ENCODE results near the gene GNG2. TPM values are rescaled to one million over a fixed set of nuclear protein-coding genes. Genes with fewer than 3 reads are reported as not detected.

GNG2 gene
- total and polyA plus RNA-seq, 10 of the 15 experiments (the other 5 are each of a cell fraction or from before 2014, with no cell fraction given): 31.6 to 114 (median 66.4) TPM

GRCh38 chr14:51868405-51868804 is 8.0 kb downstream of the GNG2 start:
- Histone ChIP-seq H3K27ac (ENCODE audit: control insufficient read depth, insufficient read depth) (peak overlapping the region; percentile 69), H3K4me1 (ENCODE audit: control insufficient read depth, insufficient read depth, low read length) (peaks cover 63% of the 10 kb centered on the region), H3K36me3 (ENCODE audit: control insufficient read depth in 2 of 2, insufficient read depth in 2 of 2, low read length in 1 of 2) (no peaks in the 10 kb centered on the region), H3K79me2 (ENCODE audit: control insufficient read depth, insufficient read depth, low read length) (peaks cover 90% of the 10 kb centered on the region), H4K20me1 (ENCODE audit: control insufficient read depth, insufficient read depth) (no peaks in the 10 kb centered on the region), H3K9ac (ENCODE audit: control insufficient read depth, insufficient read depth, low read length) (no peak overlapping the region), H3K27me3 (replicated peaks in 1 of 2; ENCODE audit: control insufficient read depth in 2 of 2, insufficient read depth in 2 of 2, low read length in 1 of 2) (no peaks in the 10 kb centered on the region), H2AFZ (ENCODE audit: control insufficient read depth, low read depth, low read length) (no peak overlapping the region), H3K9me3 (replicated peaks; ENCODE audit: control insufficient read depth, insufficient read depth, low read length) (no peaks in the 10 kb centered on the region), H3K4me2 (ENCODE audit: control insufficient read depth, insufficient read depth) (peak overlapping the region; percentile 94), H3K4me3 (peak overlapping the region; percentile 34; the same call in 1 of the 2 replicates)
- ATAC-seq: no peak
- no peak for DNase-seq (ENCODE audit: low read depth, low spot score)
- ChIA-PET SMC1A (ENCODE audit: uncharacterized antibody, unreplicated experiment) (interaction anchor here (1.0 to 14.5 kb wide), 7 partner anchors 8 to 125 kb away, joined by 3 to 254 read pairs (median 5); partner anchors contain the start of gene GNG2), CTCF (interaction anchor here (0.9 to 4.9 kb wide), 6 partner anchors 10 to 112 kb away, joined by 3 to 24 read pairs (median 6); no protein-coding TSS in a partner anchor), POLR2A (interaction anchor here (1.2 to 4.7 kb wide), 4 partner anchors 10 to 22 kb away, joined by 4 to 28 read pairs (median 6); no protein-coding TSS in a partner anchor), RAD21 (ENCODE audit: unreplicated experiment) (interaction anchor here (1.3 to 15.9 kb wide), 5 partner anchors 8 to 110 kb away, joined by 5 to 197 read pairs (median 13); partner anchors contain the start of gene GNG2)
- BruUV-seq (replicated peaks): no TSS peak
- no peak for TF ChIP-seq ZBTB33 (IDR thresholded peaks at IDR 0.05)
- TF ChIP-seq MAX (IDR thresholded peaks at IDR 0.05; ENCODE audit: low read depth, low read length): no peak
- no peak for TF ChIP-seq MYC (IDR thresholded peaks at IDR 0.05; ENCODE audit: insufficient read depth, insufficient read length, insufficient replicate concordance, low read length, severe bottlenecking)
- no peak for TF ChIP-seq BCL3 (IDR thresholded peaks at IDR 0.05; ENCODE audit: borderline replicate concordance, insufficient read depth, low read depth, low read length, poor library complexity, severe bottlenecking)
- TF ChIP-seq HDAC2 (IDR thresholded peaks at IDR 0.05): no peak
- TF ChIP-seq STAT3 (IDR thresholded peaks at IDR 0.05; ENCODE audit: low read depth, low read length): no peak
- TF ChIP-seq ZBTB11 (CRISPR knock-in tag; IDR thresholded peaks at IDR 0.05): no peak
- TF ChIP-seq IRF4 (IDR thresholded peaks at IDR 0.05; ENCODE audit: low read depth, low read length): no peak
- no peak for TF ChIP-seq ZBED1 (IDR thresholded peaks at IDR 0.05; ENCODE audit: borderline replicate concordance)
- TF ChIP-seq FOS (IDR thresholded peaks at IDR 0.05; ENCODE audit: borderline replicate concordance, extremely low read depth, insufficient read length): no peak
- no peak for TF ChIP-seq SKIL (IDR thresholded peaks at IDR 0.05; ENCODE audit: low read depth, poor library complexity, severe bottlenecking)
- TF ChIP-seq NFIC (IDR thresholded peaks at IDR 0.05; ENCODE audit: low read depth, low read length): no peak
- TF ChIP-seq SMARCA5 (IDR thresholded peaks at IDR 0.05): no peak
- no peak for TF ChIP-seq SP1 (IDR thresholded peaks at IDR 0.05; ENCODE audit: low read depth, low read length)
- no peak for TF ChIP-seq CHD4 (IDR thresholded peaks at IDR 0.05)
- 26% methylated on average over 2 of the region's 2 CpGs for WGBS (ENCODE audit: insufficient coverage, insufficient replicate concordance, low lambda C conversion rate, missing lambda C conversion rate)
- no peak for FAIRE-seq
- in situ Hi-C loops (cut with MboI) (no loop called here), intact Hi-C loops (cut with micrococcal nuclease; ENCODE audit: unreplicated experiment) (no loop called here)
